ENCODE data around the gene ADCY4.

GRCh38 chr14:24363401-24363800 is 28.5 kb upstream of the ADCY4 start:
- TF ChIP-seq EP300 (IDR thresholded peaks at IDR 0.05; ENCODE audit: borderline replicate concordance in 1 of 2, control insufficient read depth in 1 of 2, low read depth in 2 of 2, low read length in 2 of 2) (no peak), NFYB (IDR thresholded peaks at IDR 0.05; ENCODE audit: insufficient read depth, low read depth, low read length) (no peak), FOXK2 (IDR thresholded peaks at IDR 0.05) (no peak), REST (IDR thresholded peaks at IDR 0.05; ENCODE audit: low read depth, low read length) (no peak), POLR2A (IDR thresholded peaks at IDR 0.05; ENCODE audit: low read depth, low read length) (no peak), CTCF (IDR thresholded peaks at IDR 0.05 in 2 of 3, conservative IDR thresholded peaks at IDR 0.05 in 1 of 3; ENCODE audit: control insufficient read depth in 2 of 3, extremely low read depth in 1 of 3, insufficient read depth in 1 of 3, low read depth in 3 of 3, low read length in 3 of 3) (no peak), IRF3 (IDR thresholded peaks at IDR 0.05) (no peak)
